GM23338 (cell line): ENCODE results near the gene CCDC187. TPM values are rescaled to one million over a fixed set of nuclear protein-coding genes. Genes with fewer than 3 reads are reported as not detected.

ENCODE experiments used
- ATAC-seq: fragments of 200-7000 bp; cut with Tn5 transposase; 3 replicates; pipeline ENCODE4 v1.9.1; 2020
- DNase-seq: peaks from one replicate; pipeline ENCODE4 v3.0.0-alpha.2; 2015; ENCODE audit warnings: low spot score
- H2AFZ ChIP-seq: fragments of 200-600 bp; sonication (generic); 2 replicates; pipeline ENCODE4 v1.8.0; 2016; ENCODE audit warnings: antibody characterized with exemption, mild to moderate bottlenecking, moderate library complexity
- H3F3A ChIP-seq: fragments of 200-600 bp; sonication (generic); replicated peaks from 2 replicates; pipeline ENCODE4 v1.8.0; 2017; ENCODE audit warnings: antibody characterized with exemption, mixed run types, low read depth
- H3K27ac ChIP-seq: fragments of 200-600 bp; sonication (generic); 2 replicates; pipeline ENCODE4 v1.6.1; 2016; ENCODE audit warnings: low read depth
- H3K27me3 ChIP-seq: fragments of 200-600 bp; sonication (generic); 2 replicates; pipeline ENCODE4 v1.8.0; 2016; ENCODE audit warnings: mild to moderate bottlenecking, mixed run types, moderate library complexity; ENCODE audit not compliant: insufficient read depth
- H3K36me3 ChIP-seq: fragments of 200-600 bp; sonication (generic); 2 replicates; pipeline ENCODE4 v1.8.0; 2016; ENCODE audit warnings: mild to moderate bottlenecking; ENCODE audit not compliant: insufficient read depth
- H3K4me1 ChIP-seq: fragments of 200-600 bp; sonication (generic); 2 replicates; pipeline ENCODE4 v1.8.0; 2016; ENCODE audit warnings: mild to moderate bottlenecking, moderate library complexity; ENCODE audit not compliant: insufficient read depth
- H3K4me2 ChIP-seq: fragments of 200-600 bp; sonication (generic); 2 replicates; pipeline ENCODE4 v1.7.1; 2017; ENCODE audit warnings: mixed run types
- H3K4me3 ChIP-seq: fragments of 200-600 bp; sonication (generic); 2 replicates; pipeline ENCODE4 v1.6.1; 2016; ENCODE audit warnings: mixed run types
- H3K79me2 ChIP-seq: fragments of 200-600 bp; sonication (generic); replicated peaks from 2 replicates; pipeline ENCODE4 v1.8.0; 2017; ENCODE audit warnings: mild to moderate bottlenecking; ENCODE audit not compliant: insufficient read depth
- H3K9me2 ChIP-seq: fragments of 200-600 bp; sonication (generic); 2 replicates; pipeline ENCODE4 v1.8.0; 2017; ENCODE audit not compliant: insufficient read depth
- H4K20me1 ChIP-seq: fragments of 200-600 bp; sonication (generic); replicated peaks from 2 replicates; pipeline ENCODE4 v1.8.0; 2017; ENCODE audit warnings: mild to moderate bottlenecking; ENCODE audit not compliant: insufficient read depth
- H3K27ac Mint-ChIP-seq: 2 replicates; pipeline ENCODE4 v1.8.0; 2020; ENCODE audit warnings: inconsistent platforms, mild to moderate bottlenecking, moderate library complexity, mixed read lengths
- H3K27me3 Mint-ChIP-seq: 3 replicates; pipeline ENCODE4 v1.8.0; 2022; ENCODE audit warnings: low read depth, mild to moderate bottlenecking, moderate library complexity, mixed read lengths, inconsistent platforms; ENCODE audit not compliant: insufficient read depth, poor library complexity
- H3K36me3 Mint-ChIP-seq: 3 replicates; pipeline ENCODE4 v1.8.0; 2021; ENCODE audit warnings: low read depth, mild to moderate bottlenecking, inconsistent platforms, moderate library complexity, mixed read lengths
- H3K4me1 Mint-ChIP-seq: 3 replicates; pipeline ENCODE4 v1.8.0; 2020; ENCODE audit warnings: mild to moderate bottlenecking, inconsistent platforms, mixed read lengths
- H3K4me3 Mint-ChIP-seq: 3 replicates; pipeline ENCODE4 v1.8.0; 2021; ENCODE audit warnings: moderate library complexity, mild to moderate bottlenecking, inconsistent platforms, mixed read lengths
- H3K9me3 Mint-ChIP-seq: 3 replicates; pipeline ENCODE4 v1.8.0; 2020; ENCODE audit warnings: moderate library complexity, mild to moderate bottlenecking, inconsistent platforms, mixed read lengths
- CREB1 ChIP-seq: fragments of 250-450 bp; sonication (Bioruptor Pico); IDR thresholded peaks from 2 replicates; pipeline ENCODE4 v1.5.0; 2020; ENCODE audit warnings: low read depth, mild to moderate bottlenecking, moderate library complexity
- ETS1 ChIP-seq: IDR thresholded peaks from 2 replicates; pipeline ENCODE4 v1.6.1; 2016; ENCODE audit warnings: antibody characterized with exemption
- EZH2 ChIP-seq: fragments of 200-600 bp; sonication (generic); IDR thresholded peaks from one replicate; pipeline ENCODE4 v1.8.0; 2017; ENCODE audit warnings: antibody characterized with exemption, mild to moderate bottlenecking, low read depth; ENCODE audit not compliant: unreplicated experiment
- EZH2phosphoT487 ChIP-seq: fragments of 200-600 bp; sonication (generic); IDR thresholded peaks from one replicate; pipeline ENCODE4 v1.8.1; 2018; ENCODE audit warnings: antibody characterized with exemption; ENCODE audit not compliant: unreplicated experiment
- JUNB ChIP-seq: IDR thresholded peaks from one replicate; pipeline ENCODE4 v1.6.1; 2016; ENCODE audit warnings: antibody characterized with exemption; ENCODE audit not compliant: unreplicated experiment
- NANOG ChIP-seq: IDR thresholded peaks from 2 replicates; pipeline ENCODE4 v1.6.1; 2016; ENCODE audit warnings: antibody characterized with exemption, borderline replicate concordance
- POLR2AphosphoS5 ChIP-seq: IDR thresholded peaks from 2 replicates; pipeline ENCODE4 v1.6.1; 2016; ENCODE audit warnings: antibody characterized with exemption, low read depth
- REST ChIP-seq: IDR thresholded peaks from one replicate; pipeline ENCODE4 v1.6.1; 2018; ENCODE audit warnings: antibody characterized with exemption; ENCODE audit not compliant: unreplicated experiment
- STAT1 ChIP-seq: IDR thresholded peaks from one replicate; pipeline ENCODE4 v1.6.1; 2016; ENCODE audit warnings: antibody characterized with exemption; ENCODE audit not compliant: unreplicated experiment
- ZNF114 ChIP-seq: fragments of 250-450 bp; sonication (Bioruptor Pico); IDR thresholded peaks from 2 replicates; pipeline ENCODE4 v1.5.0; 2020; ENCODE audit warnings: mild to moderate bottlenecking, moderate library complexity
- ZNF331 ChIP-seq: fragments of 250-450 bp; sonication (Bioruptor Pico); IDR thresholded peaks from 2 replicates; pipeline ENCODE4 v1.5.0; 2020; ENCODE audit warnings: low read depth, mild to moderate bottlenecking, moderate library complexity
- polyA plus RNA-seq: library from polyadenylated mRNA; unstranded; fragments of >200 nt; fragmentation: Nextera tagmentation; extraction: Ambion mirVana; gene quantifications from 2 replicates; pipeline ENCODE4 v1.2.1, GENCODE V29; 2016
- total RNA-seq: library from RNA; depleted of rRNA; stranded (reverse); fragments of >200 nt; shearing (Covaris generic); gene quantifications from 2 replicates; pipeline ENCODE4 v1.2.3, GENCODE V29; 2014

The CCDC187 gene
- total and polyA plus RNA-seq, 2 experiments from 2014 or later = 0.14 TPM; not detected in 1

DNA sequence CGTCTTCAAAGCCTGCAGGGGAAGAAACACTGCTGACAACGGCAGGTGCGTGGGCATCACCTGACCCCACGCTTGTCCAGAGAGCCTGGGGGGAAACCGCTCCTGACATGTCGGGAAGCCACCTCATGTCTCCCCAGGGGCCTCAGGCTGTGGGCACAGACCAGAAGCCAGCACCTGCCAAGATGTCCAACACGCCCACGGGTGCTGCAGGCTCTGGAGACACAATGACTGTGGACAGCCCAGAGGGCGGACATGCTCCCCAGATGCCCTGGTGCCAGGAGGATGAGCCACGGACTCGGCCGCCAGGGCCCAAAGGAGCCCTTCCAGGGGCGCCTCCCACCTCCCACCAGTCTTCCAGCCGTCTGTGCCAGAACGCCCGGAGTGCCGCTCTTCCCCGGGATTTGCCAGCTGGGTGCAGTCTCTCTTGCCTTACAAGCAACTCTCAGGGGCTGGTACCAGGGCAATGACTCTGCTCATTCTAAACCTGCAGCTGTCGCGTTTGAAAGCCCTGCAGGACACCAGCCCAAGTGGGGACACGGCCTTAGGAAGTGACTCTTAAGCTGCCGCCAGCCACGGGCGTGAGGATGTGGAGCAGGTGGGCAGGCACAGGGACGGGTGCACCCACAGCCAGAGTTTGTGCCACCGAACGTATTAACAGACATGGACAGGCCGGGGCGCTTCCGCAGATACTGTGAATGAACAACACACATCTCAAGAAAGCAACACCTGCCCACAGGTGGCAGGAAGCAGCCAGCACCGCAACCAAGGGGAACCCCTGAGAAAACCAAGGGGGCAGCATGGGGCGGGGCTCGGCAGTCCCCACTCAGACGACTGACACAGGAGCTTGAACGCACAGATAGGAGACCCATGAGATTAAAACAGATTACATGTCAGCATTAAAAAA lies 92.2 kb downstream of the CCDC187 start:
- H3K36me3 Mint-ChIP-seq = peaks cover 48% of the 10 kb centered on the region
- Histone ChIP-seq H3K4me1 (no peaks in the 10 kb centered on the region), H3K27ac (no peak overlapping the region), H4K20me1 (peaks cover 6% of the 10 kb centered on the region), H3K27me3 (no peaks in the 10 kb centered on the region), H3K36me3 (no peaks in the 10 kb centered on the region; the same call in 1 of the 2 replicates), H3F3A (no peaks in the 10 kb centered on the region), H3K4me2 (no peak overlapping the region), H3K79me2 (no peaks in the 10 kb centered on the region), H3K9me2 (no peaks in the 10 kb centered on the region), H2AFZ (no peak overlapping the region), H3K4me3 (no peak overlapping the region)
- no peak overlapping the region for H3K27ac Mint-ChIP-seq
- peaks cover 4% of the 10 kb centered on the region; the same call in 2 of the 3 replicates for H3K4me1 Mint-ChIP-seq
- DNase-seq (no peak), ATAC-seq (no peak)
- peaks cover 4% of the 10 kb centered on the region for H3K27me3 Mint-ChIP-seq
- no peaks in the 10 kb centered on the region for H3K9me3 Mint-ChIP-seq
- H3K4me3 Mint-ChIP-seq = no peak overlapping the region
- TF ChIP-seq REST (no peak), JUNB (no peak), ZNF114 (CRISPR knock-in tag) (no peak)

DNA sequence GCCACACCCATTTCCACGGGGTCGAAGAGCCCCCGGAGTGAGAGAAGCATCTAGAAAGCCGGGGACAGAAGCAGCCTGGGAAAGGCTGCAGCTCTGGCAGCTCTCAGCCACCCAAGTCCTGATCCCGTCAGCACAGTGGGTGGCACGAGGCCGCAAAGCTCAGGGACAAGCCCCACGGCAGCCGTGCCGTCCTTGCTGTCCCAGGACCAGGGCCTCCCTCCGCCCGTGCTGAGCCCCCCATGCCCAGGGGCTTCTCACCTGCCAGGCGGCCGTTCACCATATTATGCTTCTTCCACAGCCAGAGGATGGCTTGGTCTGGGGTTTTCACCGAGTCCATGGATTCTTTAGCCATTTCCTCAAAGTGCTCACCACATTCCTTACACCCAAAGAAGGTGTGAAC lies 92.9 kb downstream of the CCDC187 start:
- H3K36me3 Mint-ChIP-seq = peaks cover 48% of the 10 kb centered on the region
- Histone ChIP-seq H4K20me1 (peaks cover 12% of the 10 kb centered on the region), H3K4me1 (no peaks in the 10 kb centered on the region), H3F3A (no peaks in the 10 kb centered on the region), H3K79me2 (no peaks in the 10 kb centered on the region), H3K4me2 (no peak overlapping the region), H3K36me3 (no peaks in the 10 kb centered on the region; the same call in 1 of the 2 replicates), H3K9me2 (no peaks in the 10 kb centered on the region), H3K27ac (no peak overlapping the region), H3K27me3 (peaks cover 4% of the 10 kb centered on the region; the same call in 1 of the 2 replicates), H2AFZ (no peak overlapping the region), H3K4me3 (no peak overlapping the region)
- peaks cover 6% of the 10 kb centered on the region; the same call in 2 of the 3 replicates for H3K4me1 Mint-ChIP-seq
- no peak overlapping the region for H3K27ac Mint-ChIP-seq
- H3K27me3 Mint-ChIP-seq = peaks cover 10% of the 10 kb centered on the region
- no peak for DNase-seq
- no peak overlapping the region for H3K4me3 Mint-ChIP-seq
- ATAC-seq = no peak
- H3K9me3 Mint-ChIP-seq = no peaks in the 10 kb centered on the region
- no peak for TF ChIP-seq ZNF114 (CRISPR knock-in tag)
- TF ChIP-seq NANOG = no peak
- no peak for TF ChIP-seq EZH2
- TF ChIP-seq EZH2phosphoT487 = no peak
- TF ChIP-seq STAT1 = no peak
- TF ChIP-seq REST = no peak
- no peak for TF ChIP-seq POLR2AphosphoS5
- no peak for TF ChIP-seq ZNF331 (CRISPR knock-in tag)
- TF ChIP-seq CREB1 (CRISPR knock-in tag) = no peak
- TF ChIP-seq ETS1 = no peak
